WERI-Rb-1 (cell line): ENCODE data around the gene HCRTR1.

Experiments used
- DNase-seq: peaks from one replicate; pipeline ENCODE4 v3.0.0-alpha.2; 2020
- H3K27ac ChIP-seq: fragments of 250-450 bp; sonication (Bioruptor Pico); 2 replicates; pipeline ENCODE4 v1.5.1; 2020; ENCODE audit warnings: mild to moderate bottlenecking, moderate library complexity
- H3K27me3 ChIP-seq: fragments of 250-450 bp; sonication (Bioruptor Pico); 2 replicates; pipeline ENCODE4 v1.5.1; 2021; ENCODE audit warnings: mild to moderate bottlenecking, low read depth, moderate library complexity; ENCODE audit not compliant: insufficient read depth, severe bottlenecking
- H3K36me3 ChIP-seq: fragments of 250-450 bp; sonication (Bioruptor Pico); 2 replicates; pipeline ENCODE4 v1.5.1; 2020; ENCODE audit warnings: mild to moderate bottlenecking, moderate library complexity
- H3K4me3 ChIP-seq: 2 replicates; pipeline ENCODE4 v1.5.1; 2011; ENCODE audit warnings: low read depth, mild to moderate bottlenecking, control low read depth, low read length
- H3K9me3 ChIP-seq: fragments of 250-450 bp; sonication (Bioruptor Pico); 2 replicates; pipeline ENCODE4 v1.5.1; 2021; ENCODE audit warnings: mild to moderate bottlenecking, moderate library complexity; ENCODE audit not compliant: severe bottlenecking
- CTCF ChIP-seq: IDR thresholded peaks from 2 replicates; pipeline ENCODE4 v1.5.1; 2011; ENCODE audit warnings: low read depth, mild to moderate bottlenecking, control low read depth, inconsistent platforms, low read length

HCRTR1 gene

GRCh38 chr1:31647106-31647505 lies 29.6 kb downstream of the HCRTR1 start:
- Histone ChIP-seq H3K36me3 (no peaks in the 10 kb centered on the region; the same call in 1 of the 2 replicates), H3K27ac (no peak overlapping the region), H3K27me3 (no peaks in the 10 kb centered on the region), H3K4me3 (no peak overlapping the region), H3K9me3 (no peaks in the 10 kb centered on the region)
- DNase-seq, result no peak
- TF ChIP-seq CTCF, result no peak

- Histone ChIP-seq H3K36me3 (peaks cover 4% of the 10 kb centered on the region), H3K27ac (no peak overlapping the region), H3K4me3 (no peak overlapping the region), H3K9me3 (no peaks in the 10 kb centered on the region), H3K27me3 (no peaks in the 10 kb centered on the region)
- TF ChIP-seq CTCF, result no peak
- DNase-seq, result no peak
Measured at GRCh38 chr1:31648190-31648589, 30.7 kb downstream of the HCRTR1 start.

GRCh38 chr1:31648641-31649357 lies 31.3 kb downstream of the HCRTR1 start:
- DNase-seq, result no peak
- no peaks in the 10 kb centered on the region for H3K9me3 ChIP-seq
- TF ChIP-seq CTCF, result no peak
- H3K27ac ChIP-seq, result no peak overlapping the region
- no peak overlapping the region for H3K4me3 ChIP-seq
- peaks cover 6% of the 10 kb centered on the region for H3K36me3 ChIP-seq
- no peaks in the 10 kb centered on the region for H3K27me3 ChIP-seq

GRCh38 chr1:31650161-31651088 lies 32.9 kb downstream of the HCRTR1 start:
- no peaks in the 10 kb centered on the region for H3K9me3 ChIP-seq
- H3K27me3 ChIP-seq, result no peaks in the 10 kb centered on the region
- no peak for DNase-seq
- TF ChIP-seq CTCF, result no peak
- no peak overlapping the region for H3K4me3 ChIP-seq
- H3K36me3 ChIP-seq, result peaks cover 6% of the 10 kb centered on the region
- H3K27ac ChIP-seq, result no peak overlapping the region

GRCh38 chr1:31651089-31651420 lies 33.6 kb downstream of the HCRTR1 start:
- Histone ChIP-seq H3K4me3 (no peak overlapping the region), H3K36me3 (peaks cover 6% of the 10 kb centered on the region), H3K9me3 (no peaks in the 10 kb centered on the region), H3K27me3 (no peaks in the 10 kb centered on the region), H3K27ac (no peak overlapping the region)
- TF ChIP-seq CTCF, result no peak
- DNase-seq, result no peak
